22Rv1 (cell line): ENCODE results near the gene DSTYK.

ENCODE experiments used
- H3K27ac ChIP-seq: fragments of 450-650 bp; 2 replicates; pipeline ENCODE4 v1.5.1; 2017
- CTCF ChIP-seq: fragments of 450-650 bp; IDR thresholded peaks from 2 replicates; pipeline ENCODE4 v1.5.1; 2017; ENCODE audit warnings: mild to moderate bottlenecking
- ZFX ChIP-seq: fragments of 450-650 bp; IDR thresholded peaks from 2 replicates; pipeline ENCODE4 v1.6.1; 2017; ENCODE audit warnings: antibody characterized with exemption, borderline replicate concordance

The DSTYK gene

DNA sequence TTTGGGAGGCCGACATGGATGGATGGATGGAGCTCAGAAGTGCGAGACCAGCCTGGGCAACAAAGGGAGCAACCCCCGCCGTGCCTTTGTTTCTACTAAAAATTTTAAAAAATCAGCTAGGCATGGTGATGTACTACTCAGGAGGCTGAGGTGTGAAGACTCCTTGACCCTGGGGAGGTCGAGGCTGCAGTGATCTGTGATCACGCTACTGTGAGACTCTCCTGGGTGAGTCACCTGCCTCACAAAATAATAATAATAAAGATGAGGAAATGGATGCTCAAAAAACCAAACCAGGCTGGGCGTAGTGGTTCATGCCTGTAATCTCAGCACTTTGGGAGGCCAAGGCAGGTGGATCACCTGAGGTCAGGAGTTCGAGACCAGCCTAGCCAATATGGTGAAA lies 19.2 kb downstream of the DSTYK start:
- H3K27ac ChIP-seq: no peak overlapping the region
- TF ChIP-seq ZFX (no peak), CTCF (no peak)

DNA sequence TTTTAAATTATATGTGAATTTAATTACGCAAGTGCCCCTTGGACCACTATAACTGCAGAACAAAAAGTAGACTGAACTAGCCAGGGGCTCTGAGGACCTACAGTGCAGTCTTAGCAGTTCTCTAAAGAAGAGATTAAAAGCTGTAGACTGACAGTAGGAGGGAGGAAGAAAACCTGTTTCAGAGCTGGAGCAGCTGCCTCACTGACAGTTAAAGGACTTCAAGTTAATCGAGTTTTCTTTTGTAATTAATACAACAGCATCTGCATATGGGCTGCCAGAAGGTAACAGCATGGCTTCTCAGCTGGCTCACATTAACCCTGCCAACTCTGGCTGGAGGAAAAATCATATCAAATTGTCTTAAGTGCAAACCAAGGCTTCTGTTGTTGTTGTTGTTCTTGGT lies 19.9 kb downstream of the DSTYK start:
- H3K27ac ChIP-seq: no peak overlapping the region
- TF ChIP-seq ZFX: no peak
- no peak for TF ChIP-seq CTCF

DNA sequence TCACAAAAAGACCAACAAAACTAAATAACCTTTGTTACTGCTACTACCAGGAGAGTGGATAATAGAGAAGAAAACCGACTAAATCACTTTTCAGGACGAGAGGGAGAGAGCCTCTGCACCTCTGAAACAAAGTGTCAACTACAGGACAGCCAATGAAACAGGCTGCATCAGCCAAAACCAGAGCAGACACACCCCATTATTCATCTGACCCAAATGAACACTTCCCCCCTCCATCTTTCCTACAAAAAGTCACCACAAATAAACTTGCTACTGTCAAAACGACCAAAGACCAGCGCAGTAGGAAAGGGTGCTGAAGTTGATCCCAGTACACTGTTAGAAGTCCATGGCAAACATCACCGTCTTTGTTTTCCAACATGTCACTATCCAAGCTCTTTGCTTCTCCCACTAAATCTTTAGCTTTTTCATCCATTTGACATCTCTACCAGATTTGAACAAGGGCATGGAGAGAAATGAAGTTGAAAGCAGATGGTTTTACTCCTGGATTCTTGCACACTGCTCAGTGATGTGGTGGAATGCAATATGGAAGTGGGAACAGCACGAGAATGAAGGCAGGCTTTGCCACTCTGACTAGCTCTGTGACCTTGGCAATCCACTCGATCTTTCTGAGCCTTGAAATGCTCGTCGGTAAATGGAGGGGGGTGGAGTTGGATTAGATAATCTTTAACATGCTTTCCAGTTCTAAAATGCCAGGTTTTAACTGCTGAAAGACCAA lies 20.5 kb downstream of the DSTYK start:
- no peak overlapping the region for H3K27ac ChIP-seq
- no peak for TF ChIP-seq ZFX
- TF ChIP-seq CTCF: no peak

GRCh38 chr1:205189131-205189530 lies 22.4 kb downstream of the DSTYK start:
- no peak overlapping the region for H3K27ac ChIP-seq
- TF ChIP-seq CTCF: no peak
- TF ChIP-seq ZFX: no peak

GRCh38 chr1:205188596-205188995 lies 22.9 kb downstream of the DSTYK start:
- TF ChIP-seq CTCF (no peak), ZFX (no peak)
- H3K27ac ChIP-seq: no peak overlapping the region

DNA sequence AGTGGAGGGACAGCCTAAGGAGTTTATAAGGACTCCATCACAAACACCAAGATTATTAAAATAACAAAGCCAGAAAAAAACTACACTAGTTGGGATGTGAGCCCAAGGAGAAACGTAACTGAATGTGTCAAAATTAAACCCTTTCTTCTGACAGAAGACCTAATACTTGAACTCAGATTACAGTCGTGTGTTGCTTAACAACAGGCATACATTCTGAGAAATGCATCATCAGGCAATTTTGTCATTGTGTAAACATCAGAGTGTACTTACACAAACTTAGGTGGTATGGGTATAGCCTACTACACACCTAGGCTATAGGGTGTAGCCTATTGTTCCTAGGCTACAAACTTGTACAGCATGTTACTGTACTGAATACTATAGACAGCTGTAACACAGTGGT lies 23.4 kb downstream of the DSTYK start:
- no peak for TF ChIP-seq ZFX
- no peak for TF ChIP-seq CTCF
- H3K27ac ChIP-seq: no peak overlapping the region

- no peak overlapping the region for H3K27ac ChIP-seq
- no peak for TF ChIP-seq CTCF
- TF ChIP-seq ZFX: no peak
These were observed 24.1 kb downstream of the DSTYK start for GRCh38 chr1:205187420-205187819.
